ENCODE data around the gene MYO1F. TPM values are rescaled to one million over a fixed set of nuclear protein-coding genes. Genes with fewer than 3 reads are reported as not detected.

MYO1F gene
- total and polyA plus RNA-seq, 2 of the 13 experiments (the other 11 are each of a cell fraction or from before 2014, with no cell fraction given) = 0.09 to 0.13 TPM

GRCh38 chr19:8580710-8581281 is 3.6 kb upstream of the MYO1F start (continued):
- TF ChIP-seq KDM6A (CRISPR knock-in tag; IDR thresholded peaks at IDR 0.05; ENCODE audit: low read depth) (no peak), PAX8 (CRISPR knock-in tag; IDR thresholded peaks at IDR 0.05; ENCODE audit: borderline replicate concordance) (no peak), ZNF275 (CRISPR knock-in tag; IDR thresholded peaks at IDR 0.05; ENCODE audit: borderline replicate concordance) (no peak), ZFP90 (CRISPR knock-in tag; IDR thresholded peaks at IDR 0.05; ENCODE audit: borderline replicate concordance) (no peak), HOXA7 (CRISPR knock-in tag; IDR thresholded peaks at IDR 0.05) (no peak), ZHX2 (IDR thresholded peaks at IDR 0.05; ENCODE audit: low read depth) (no peak), ZHX2 (CRISPR knock-in tag; IDR thresholded peaks at IDR 0.05; ENCODE audit: borderline replicate concordance) (no peak), CTCF (CRISPR knock-in tag; IDR thresholded peaks at IDR 0.05) (peak; percentile 95), ZFP62 (CRISPR knock-in tag; IDR thresholded peaks at IDR 0.05) (no peak), ZNF282 (IDR thresholded peaks at IDR 0.05; ENCODE audit: partially characterized antibody) (no peak), ZNF513 (CRISPR knock-in tag; conservative IDR thresholded peaks at IDR 0.05) (no peak), HNRNPLL (IDR thresholded peaks at IDR 0.05; ENCODE audit: low read depth, low read length, poor library complexity, severe bottlenecking) (peak; percentile 37), ZBTB33 (CRISPR knock-in tag; IDR thresholded peaks at IDR 0.05) (peak; percentile 70), ZNF607 (CRISPR knock-in tag; IDR thresholded peaks at IDR 0.05; ENCODE audit: borderline replicate concordance) (no peak), AGO2 (optimal IDR thresholded peaks at IDR 0.05; ENCODE audit: low read depth, low read length) (no peak)

All from HepG2 (cell line).